Choroid plexus epithelial cell (primary cell): ENCODE results near the gene LRRC10B.

Experiments used
- DNase-seq: peaks from one replicate; pipeline ENCODE4 v3.0.0-alpha.2; 2010; ENCODE audit warnings: low read depth
- H3K4me3 ChIP-seq: 2 replicates; pipeline ENCODE4 v1.5.1; 2011; ENCODE audit warnings: low read depth, mild to moderate bottlenecking, control low read depth, low read length, moderate library complexity
- TF ChIP-seq, protein P1 (sequence below): conservative IDR thresholded peaks from 2 replicates; pipeline ENCODE4 v1.5.1; 2011; ENCODE audit warnings: low read depth, mild to moderate bottlenecking, control low read depth, inconsistent platforms, low read length, moderate library complexity

The LRRC10B gene

DNA sequence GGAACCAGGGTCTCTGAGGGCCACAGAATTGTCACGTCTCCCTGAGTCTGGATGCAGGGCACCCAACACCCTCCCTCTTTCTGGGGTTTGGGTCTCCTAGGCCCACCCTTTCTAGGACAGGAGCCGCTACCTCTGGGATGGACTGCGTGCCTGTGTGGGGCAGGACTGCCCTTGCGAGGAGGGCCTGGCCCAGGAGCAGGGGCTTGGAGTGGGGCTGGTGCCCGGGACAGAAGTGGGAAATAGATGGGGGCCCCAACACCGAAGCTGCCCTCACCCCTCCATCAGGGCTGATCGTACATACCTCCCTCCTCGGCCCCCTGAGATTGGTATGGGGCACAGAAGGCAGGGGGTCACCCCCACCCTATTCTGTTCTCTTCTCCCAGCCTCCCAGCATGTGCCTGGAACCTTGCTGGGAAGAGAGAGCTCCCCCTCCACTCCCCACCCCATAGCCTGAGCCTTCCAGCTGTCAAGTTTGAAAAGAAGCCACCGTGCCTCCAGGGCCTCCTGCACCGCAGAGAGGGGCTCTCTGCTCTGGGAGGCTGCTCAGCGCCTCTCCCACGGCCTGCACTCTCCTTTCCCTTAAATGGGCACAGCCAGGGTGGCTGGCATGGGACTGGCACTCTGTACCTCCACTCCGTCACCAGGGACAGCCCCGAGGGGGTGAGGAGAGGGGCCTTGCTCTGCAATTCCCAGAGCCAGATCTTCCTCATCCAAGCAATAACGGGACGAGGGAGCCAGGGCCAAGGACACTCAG is 1.8 kb downstream of the LRRC10B start:
- no peak for DNase-seq
- TF ChIP-seq, protein P1, sequence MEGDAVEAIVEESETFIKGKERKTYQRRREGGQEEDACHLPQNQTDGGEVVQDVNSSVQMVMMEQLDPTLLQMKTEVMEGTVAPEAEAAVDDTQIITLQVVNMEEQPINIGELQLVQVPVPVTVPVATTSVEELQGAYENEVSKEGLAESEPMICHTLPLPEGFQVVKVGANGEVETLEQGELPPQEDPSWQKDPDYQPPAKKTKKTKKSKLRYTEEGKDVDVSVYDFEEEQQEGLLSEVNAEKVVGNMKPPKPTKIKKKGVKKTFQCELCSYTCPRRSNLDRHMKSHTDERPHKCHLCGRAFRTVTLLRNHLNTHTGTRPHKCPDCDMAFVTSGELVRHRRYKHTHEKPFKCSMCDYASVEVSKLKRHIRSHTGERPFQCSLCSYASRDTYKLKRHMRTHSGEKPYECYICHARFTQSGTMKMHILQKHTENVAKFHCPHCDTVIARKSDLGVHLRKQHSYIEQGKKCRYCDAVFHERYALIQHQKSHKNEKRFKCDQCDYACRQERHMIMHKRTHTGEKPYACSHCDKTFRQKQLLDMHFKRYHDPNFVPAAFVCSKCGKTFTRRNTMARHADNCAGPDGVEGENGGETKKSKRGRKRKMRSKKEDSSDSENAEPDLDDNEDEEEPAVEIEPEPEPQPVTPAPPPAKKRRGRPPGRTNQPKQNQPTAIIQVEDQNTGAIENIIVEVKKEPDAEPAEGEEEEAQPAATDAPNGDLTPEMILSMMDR, result no peak
- H3K4me3 ChIP-seq, result no peak overlapping the region

DNA sequence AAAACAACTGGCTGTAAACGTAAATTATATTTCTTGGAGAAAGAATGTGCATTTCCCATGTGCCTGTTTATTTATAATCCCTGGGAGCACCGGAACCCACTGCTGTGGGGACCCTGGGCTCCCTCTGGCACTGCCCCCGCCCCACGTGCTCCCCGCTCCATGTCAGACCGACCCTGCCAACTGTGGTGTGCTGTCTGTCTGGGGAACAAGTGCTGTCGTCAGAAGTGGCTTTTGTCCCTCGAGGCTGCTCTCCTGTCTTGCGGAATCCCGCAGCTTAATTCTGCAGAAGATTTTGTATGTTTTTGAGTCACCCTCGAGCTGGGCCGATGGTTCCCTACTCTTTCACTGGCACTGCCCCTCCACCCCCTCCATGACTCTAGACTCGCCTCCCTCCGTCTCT is 2.4 kb downstream of the LRRC10B start:
- TF ChIP-seq, protein P1, result no peak
- DNase-seq, result no peak
- H3K4me3 ChIP-seq, result no peak overlapping the region

DNA sequence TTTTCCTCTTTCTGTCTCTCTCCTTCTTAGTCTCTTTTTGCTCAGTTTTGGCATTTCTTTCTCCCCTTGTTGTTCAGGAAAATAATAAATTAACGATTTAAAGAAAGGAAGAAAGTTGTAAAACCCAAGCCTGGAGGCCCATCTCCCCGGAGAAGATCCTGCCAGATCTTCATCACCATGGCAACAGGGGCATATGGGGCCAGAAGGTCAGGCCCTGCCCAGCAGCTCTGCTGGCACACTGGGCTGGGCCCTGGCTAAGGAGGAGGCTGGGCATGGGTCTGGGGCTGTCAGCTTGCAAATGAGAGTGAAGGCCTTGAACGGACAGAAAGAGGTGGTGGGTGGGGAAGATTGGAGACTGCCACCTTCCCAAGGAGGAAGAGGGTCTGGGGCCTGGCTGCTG is 2.8 kb downstream of the LRRC10B start:
- H3K4me3 ChIP-seq, result no peak overlapping the region
- DNase-seq, result no peak
- TF ChIP-seq, protein P1, result no peak

DNA sequence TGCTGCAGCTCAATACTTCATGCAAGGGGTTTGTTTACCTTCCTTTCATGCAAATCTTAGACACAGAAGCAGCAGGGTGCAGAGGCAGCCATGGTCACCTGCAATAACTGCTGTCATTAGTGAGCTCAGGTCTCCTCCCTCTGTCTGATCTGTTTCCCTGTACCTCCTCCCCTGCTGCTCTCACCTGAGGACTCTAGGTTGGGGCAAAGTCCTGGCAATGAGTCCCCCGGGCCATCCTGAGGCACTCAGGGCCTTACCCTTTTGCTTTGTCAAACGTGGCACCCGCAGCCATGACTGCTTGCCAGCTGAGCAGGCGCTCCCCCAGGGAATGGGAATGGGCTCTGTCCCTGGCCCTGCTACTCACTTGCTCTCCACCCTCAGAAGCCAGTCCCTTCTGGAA is 3.9 kb downstream of the LRRC10B start:
- no peak overlapping the region for H3K4me3 ChIP-seq
- TF ChIP-seq, protein P1, result no peak
- DNase-seq, result no peak

DNA sequence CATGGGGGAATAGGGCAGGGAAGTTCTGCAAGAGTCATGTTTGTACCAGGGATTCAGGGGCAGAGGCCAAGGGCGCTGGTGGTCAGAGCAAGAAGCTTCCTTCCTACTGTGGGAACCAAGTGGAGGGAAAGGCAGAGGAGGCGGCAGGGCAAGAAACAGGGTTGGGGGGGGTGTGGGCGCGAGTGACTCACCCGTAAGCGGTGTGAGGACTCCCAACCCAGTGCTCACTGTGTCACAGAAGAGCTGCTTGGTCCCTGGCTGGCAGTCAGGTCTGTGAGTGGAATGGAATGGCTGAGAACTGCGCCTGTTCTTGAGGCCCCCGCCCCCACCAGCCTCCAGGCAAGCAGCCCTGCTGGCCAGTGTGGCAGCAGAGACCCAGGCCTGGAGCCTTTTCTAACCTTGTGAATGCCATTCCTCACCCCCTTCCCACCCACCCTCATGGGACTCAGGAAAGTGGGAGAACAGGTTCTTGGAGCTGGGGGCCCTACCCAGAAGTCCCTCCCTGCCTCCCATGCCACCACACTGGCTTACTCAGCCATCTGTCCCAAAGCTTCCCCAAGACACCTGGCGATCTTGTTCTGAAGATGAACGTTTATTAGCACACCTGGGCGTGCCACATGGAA is 4.7 kb downstream of the LRRC10B start:
- TF ChIP-seq, protein P1, result no peak
- no peak for DNase-seq
- no peak overlapping the region for H3K4me3 ChIP-seq

DNA sequence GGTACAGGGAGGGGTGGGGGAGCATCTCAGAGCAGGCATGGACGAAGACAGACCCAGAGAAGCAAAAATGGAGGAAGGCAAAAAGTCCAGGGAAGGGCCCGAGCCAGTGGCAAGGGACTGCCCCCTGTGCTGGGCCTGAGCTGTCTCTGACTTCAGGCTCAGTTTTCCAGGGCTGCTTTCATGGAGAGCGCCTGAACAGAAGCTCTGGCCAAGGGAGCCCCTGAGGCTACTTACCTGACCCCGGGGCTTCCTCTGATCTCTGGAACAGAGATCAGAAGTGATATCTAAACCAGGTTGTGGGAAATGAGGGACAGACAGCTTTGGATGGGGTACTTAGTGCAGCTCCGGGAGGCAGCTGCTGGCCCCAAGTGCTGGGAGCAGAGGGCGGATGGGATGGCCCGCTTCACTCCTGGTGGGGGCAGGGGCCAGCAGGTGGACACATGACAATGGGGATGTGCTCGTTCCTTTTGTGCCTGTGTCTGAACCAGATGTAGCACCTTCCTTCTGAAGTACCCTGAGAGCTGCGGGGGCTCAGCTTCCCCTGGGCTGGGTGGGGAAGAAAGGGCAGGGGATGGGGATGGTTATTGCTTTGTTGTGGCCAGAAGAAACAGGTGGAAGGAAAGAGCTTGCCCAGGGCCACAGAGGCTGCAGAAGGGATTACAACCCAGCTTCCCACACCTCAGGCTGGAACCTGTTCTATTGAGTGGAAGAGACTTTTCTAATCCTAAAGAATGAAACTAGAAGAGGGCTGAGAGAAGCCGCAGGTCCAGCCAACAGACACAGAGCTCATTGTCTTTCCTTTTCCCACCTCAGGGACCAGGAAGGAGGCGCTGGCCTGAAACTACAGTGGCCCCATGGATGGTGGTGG is 5.7 kb downstream of the LRRC10B start:
- DNase-seq, result no peak
- no peak overlapping the region for H3K4me3 ChIP-seq
- TF ChIP-seq, protein P1, result no peak
